Tibial nerve (tissue), 4 donors: ENCODE data around the gene LDB3. TPM values are rescaled to one million over a fixed set of nuclear protein-coding genes. Genes with fewer than 3 reads are reported as not detected.
A peak's percentile ranks its signal among the peaks of the same experiment; 100 is the strongest.

Experiments used
- DNase-seq, 2 donors: peaks; one replicate each; pipeline ENCODE4 v3.0.0-alpha.2; 2019; ENCODE audit warnings: low spot score in 2 of 2
- H3K27ac ChIP-seq, 4 donors: fragments of 200-600 bp; sonication (generic) in 3 of 4; one replicate each; pipeline ENCODE4 v1.5.1; 2017 to 2019; ENCODE audit warnings: mild to moderate bottlenecking in 1 of 4
- H3K27me3 ChIP-seq, 2 donors: fragments of 200-600 bp; sonication (generic) in 1 of 2; one replicate each; pipeline versions ENCODE4 v1.5.1 to v1.6.0; 2017 to 2019
- H3K36me3 ChIP-seq, 3 donors: fragments of 200-600 bp; sonication (generic); one replicate each; pipeline ENCODE4 v1.5.1; 2018 to 2019
- H3K4me1 ChIP-seq, 4 donors: fragments of 200-600 bp; sonication (generic) in 3 of 4; one replicate each; pipeline ENCODE4 v1.5.1; 2017 to 2019
- H3K4me3 ChIP-seq, 4 donors: fragments of 200-600 bp; sonication (generic) in 3 of 4; one replicate each; pipeline ENCODE4 v1.5.1; 2017 to 2019; ENCODE audit warnings: mild to moderate bottlenecking in 1 of 4, moderate library complexity in 1 of 4
- H3K9me3 ChIP-seq, 4 donors: fragments of 200-600 bp; sonication (generic) in 3 of 4; one replicate each; pipeline ENCODE4 v1.5.1; 2017 to 2019
- CTCF ChIP-seq, 5 experiments: fragments of 200-600 bp in 3 of 5; fragments of 450-650 bp in 2 of 5; sonication (generic) in 3 of 5; IDR thresholded peaks; one replicate each; pipeline ENCODE4 v1.5.1; 2016 to 2019; ENCODE audit warnings: antibody characterized with exemption in 5 of 5, mild to moderate bottlenecking in 3 of 5, moderate library complexity in 2 of 5
- EP300 ChIP-seq, 2 donors: sonication (generic); formaldehyde crosslinking; IDR thresholded peaks; one replicate each; pipeline ENCODE4 v1.6.1; 2017; ENCODE audit warnings: antibody characterized with exemption in 2 of 2, mild to moderate bottlenecking in 1 of 2
- POLR2A ChIP-seq, 2 donors: fragments of 450-650 bp; IDR thresholded peaks; one replicate each; pipeline ENCODE4 v1.6.1; 2017; ENCODE audit warnings: antibody characterized with exemption in 2 of 2, mild to moderate bottlenecking in 2 of 2, moderate library complexity in 2 of 2
- WGBS, 2 donors: methylation state at CpG; one replicate each; pipeline ENCODE4 v1.1.5; 2018; 5-methylcytosine and 5-hydroxymethylcytosine counted together
- total RNA-seq, 4 donors: library from RNA; depleted of rRNA; stranded (reverse); fragments of >200 nt; gene quantifications; one replicate each; pipeline ENCODE4 v1.1.0, GENCODE V29; 2016

The LDB3 gene
- total RNA-seq, 4 donors from 2014 or later = 5.4 to 18.6 (median 7.5) TPM

- H3K27ac ChIP-seq = no peak overlapping the region
- H3K4me1 ChIP-seq = peaks cover 0 to 17% (median 3%) of the 10 kb centered on the region in 4 donors
- TF ChIP-seq EP300 (IDR thresholded peaks at IDR 0.05) (no peak), POLR2A (IDR thresholded peaks at IDR 0.05) (no peak), CTCF (IDR thresholded peaks at IDR 0.05) (no peak)
- H3K27me3 ChIP-seq = no peaks in the 10 kb centered on the region
- 91% methylated on average over 15 to 16 of the region's 16 CpGs for WGBS, 2 donors
- no peaks in the 10 kb centered on the region for H3K9me3 ChIP-seq
- no peak overlapping the region for H3K4me3 ChIP-seq
- no peaks in the 10 kb centered on the region for H3K36me3 ChIP-seq
- no peak for DNase-seq
These were observed 41.3 kb downstream of the LDB3 start for GRCh38 chr10:86709396-86710185.

GRCh38 chr10:86710987-86711512 is 42.7 kb downstream of the LDB3 start:
- H3K27me3 ChIP-seq = no peaks in the 10 kb centered on the region
- TF ChIP-seq POLR2A (IDR thresholded peaks at IDR 0.05) (peak; percentile 7 to 68), CTCF (IDR thresholded peaks at IDR 0.05) (peak; percentile 82 to 98 (median 95)), EP300 (IDR thresholded peaks at IDR 0.05) (peak in 1 of 2 donors; percentile 83)
- peak; percentile 67 to 70 for DNase-seq
- peak overlapping the region; percentile 73 to 86 (median 82) for H3K4me3 ChIP-seq
- peaks cover 0 to 17% (median 3%) of the 10 kb centered on the region in 4 donors for H3K4me1 ChIP-seq
- 4 to 5% methylated on average over 27 to 29 of the region's 46 CpGs for WGBS, 2 donors
- H3K27ac ChIP-seq = peak overlapping the region; percentile 87 to 96 (median 96)
- no peaks in the 10 kb centered on the region for H3K36me3 ChIP-seq
- H3K9me3 ChIP-seq = no peaks in the 10 kb centered on the region

GRCh38 chr10:86711513-86712316 is 43.4 kb downstream of the LDB3 start:
- H3K9me3 ChIP-seq = no peaks in the 10 kb centered on the region
- WGBS, 2 donors = 0 to 1% methylated on average over 16 to 63 of the region's 82 CpGs
- H3K36me3 ChIP-seq = no peaks in the 10 kb centered on the region
- H3K4me3 ChIP-seq = peak overlapping the region; percentile 73 to 86 (median 82)
- H3K27me3 ChIP-seq = no peaks in the 10 kb centered on the region
- H3K4me1 ChIP-seq = peaks cover 0 to 17% (median 3%) of the 10 kb centered on the region in 4 donors
- peak overlapping the region; percentile 87 to 96 (median 96) for H3K27ac ChIP-seq
- TF ChIP-seq POLR2A (IDR thresholded peaks at IDR 0.05) = peak in 1 of 2 donors; percentile 3
- TF ChIP-seq EP300 (IDR thresholded peaks at IDR 0.05) = no peak
- DNase-seq = peak in 1 of 2 donors; percentile 42

- Histone ChIP-seq H3K27me3 (no peaks in the 10 kb centered on the region), H3K36me3 (no peaks in the 10 kb centered on the region), H3K4me1 (peaks cover 0 to 17% (median 3%) of the 10 kb centered on the region in 4 donors), H3K4me3 (peak overlapping the region; percentile 62 to 86 (median 78)), H3K9me3 (no peaks in the 10 kb centered on the region), H3K27ac (peak overlapping the region; percentile 87 to 96 (median 96))
- peak in 1 of 2 donors; percentile 15 for DNase-seq
- 41 to 48% methylated on average over 9 of the region's 9 CpGs for WGBS, 2 donors
- no peak for TF ChIP-seq POLR2A (IDR thresholded peaks at IDR 0.05)
- no peak for TF ChIP-seq CTCF (IDR thresholded peaks at IDR 0.05)
- TF ChIP-seq EP300 (IDR thresholded peaks at IDR 0.05) = no peak
These were observed 44.0 kb downstream of the LDB3 start for GRCh38 chr10:86712317-86712707.

- H3K9me3 ChIP-seq = no peaks in the 10 kb centered on the region
- H3K4me1 ChIP-seq = peaks cover 0 to 17% (median 3%) of the 10 kb centered on the region in 4 donors
- no peaks in the 10 kb centered on the region for H3K36me3 ChIP-seq
- TF ChIP-seq EP300 (IDR thresholded peaks at IDR 0.05) (no peak), POLR2A (IDR thresholded peaks at IDR 0.05) (no peak), CTCF (IDR thresholded peaks at IDR 0.05) (no peak)
- no peak overlapping the region for H3K27ac ChIP-seq
- WGBS, 2 donors = 64 to 80% methylated on average over 6 of the region's 6 CpGs
- H3K27me3 ChIP-seq = no peaks in the 10 kb centered on the region
- DNase-seq = no peak
- no peak overlapping the region for H3K4me3 ChIP-seq
These were observed 47.0 kb downstream of the LDB3 start for GRCh38 chr10:86715156-86715795.
